Sigmoid colon (tissue), 7 donors: Measurements from ENCODE around the gene GNPDA1. TPM values are rescaled to one million over a fixed set of nuclear protein-coding genes. Genes with fewer than 3 reads are reported as not detected.

Experiments used
- DNase-seq: peaks from one replicate; pipeline ENCODE4 v3.0.0-alpha.2; 2019
- H3K27ac ChIP-seq, 4 donors: fragments of 200-600 bp; sonication (generic); one replicate each; pipeline ENCODE4 v1.5.1; 2016 to 2019; ENCODE audit warnings: mild to moderate bottlenecking in 1 of 4
- H3K27me3 ChIP-seq, 3 donors: fragments of 200-600 bp; sonication (generic); one replicate each; pipeline ENCODE4 v1.5.1; 2019; ENCODE audit warnings: mild to moderate bottlenecking in 1 of 3
- H3K36me3 ChIP-seq, 4 donors: fragments of 200-600 bp; sonication (generic); one replicate each; pipeline ENCODE4 v1.5.1; 2016 to 2019
- H3K4me1 ChIP-seq, 4 donors: fragments of 200-600 bp; sonication (generic); one replicate each; pipeline ENCODE4 v1.5.1; 2017 to 2019
- H3K4me3 ChIP-seq, 4 donors: fragments of 200-600 bp; sonication (generic); one replicate each; pipeline ENCODE4 v1.5.1; 2017 to 2019; ENCODE audit warnings: mild to moderate bottlenecking in 2 of 4, moderate library complexity in 1 of 4
- H3K9me3 ChIP-seq, 4 donors: fragments of 200-600 bp in 3 of 4; sonication (generic) in 3 of 4; one replicate each; pipeline versions ENCODE4 v1.5.1 to v1.6.1; 2013 to 2019
- CTCF ChIP-seq, 4 experiments: fragments of 450-650 bp in 3 of 4; fragments of 200-600 bp in 1 of 4; IDR thresholded peaks; one replicate each; pipeline ENCODE4 v1.5.1; 2016 to 2019; ENCODE audit warnings: antibody characterized with exemption in 4 of 4, mild to moderate bottlenecking in 3 of 4, moderate library complexity in 2 of 4
- EP300 ChIP-seq, 4 donors: sonication (generic); formaldehyde crosslinking; IDR thresholded peaks; one replicate each; pipeline ENCODE4 v1.6.1; 2017; ENCODE audit warnings: antibody characterized with exemption in 4 of 4
- POLR2A ChIP-seq, 2 donors: fragments of 450-650 bp; IDR thresholded peaks; one replicate each; pipeline ENCODE4 v1.6.1; 2016; ENCODE audit warnings: antibody characterized with exemption in 2 of 2, mild to moderate bottlenecking in 2 of 2, moderate library complexity in 2 of 2
- POLR2AphosphoS5 ChIP-seq, 4 donors: sonication (generic); formaldehyde crosslinking; IDR thresholded peaks; one replicate each; pipeline ENCODE4 v1.6.1; 2017; ENCODE audit warnings: antibody characterized with exemption in 4 of 4
- WGBS, 2 donors: extraction: QIAGEN DNeasy Blood & Tissue Kit; methylation state at CpG; one replicate each; pipeline ENCODE4 v1.1.7; 2013; 5-methylcytosine and 5-hydroxymethylcytosine counted together
- intact Hi-C: fragments of 100-400 bp; cut with DNase I; formaldehyde crosslinking; loops from one replicate; pipeline ENCODE4 v1.15.1; 2023
- polyA plus RNA-seq, 3 donors: library from polyadenylated mRNA; stranded (reverse); fragments of 200-250 nt; gene quantifications; one replicate each; pipeline ENCODE4 v1.2.3, GENCODE V29; 2013
- total RNA-seq, 4 donors: library from RNA; depleted of rRNA; stranded (reverse); fragments of >200 nt; gene quantifications; one replicate each; pipeline ENCODE4 v1.1.0, GENCODE V29; 2016
- donor health status: healthy with polysubstance abuse.
- donor health status: Bipolar disorder and iron deficiency.
- donor health status: healthy.

The GNPDA1 gene
- total and polyA plus RNA-seq, 7 donors: 18.6 to 58.1 (median 25.4) TPM

- intact Hi-C loops: no loop called here
- no peak for TF ChIP-seq CTCF (IDR thresholded peaks at IDR 0.05)
- TF ChIP-seq EP300 (IDR thresholded peaks at IDR 0.05): no peak
- TF ChIP-seq POLR2AphosphoS5 (IDR thresholded peaks at IDR 0.05): no peak
- TF ChIP-seq POLR2A (IDR thresholded peaks at IDR 0.05): no peak
- no peak overlapping the region for H3K4me3 ChIP-seq
- DNase-seq: no peak
- H3K9me3 ChIP-seq: no peaks in the 10 kb centered on the region
- H3K36me3 ChIP-seq: peaks cover 0 to 8% (median 0%) of the 10 kb centered on the region in 4 donors
- 74 to 84% methylated on average over 16 of the region's 16 CpGs for WGBS, 2 donors
- H3K4me1 ChIP-seq: peaks cover 0 to 15% (median 0%) of the 10 kb centered on the region in 4 donors
- H3K27me3 ChIP-seq: no peaks in the 10 kb centered on the region
- peak overlapping the region in 2 of 4 donors; percentile 47 to 64 for H3K27ac ChIP-seq
Measured at GRCh38 chr5:141957367-141957996, 55.3 kb downstream of the GNPDA1 start.

GRCh38 chr5:141954194-141954593, 58.6 kb downstream of the GNPDA1 start:
- intact Hi-C loops: no loop called here
- Histone ChIP-seq H3K27me3 (no peaks in the 10 kb centered on the region), H3K27ac (no peak overlapping the region), H3K4me3 (no peak overlapping the region), H3K36me3 (peaks cover 0 to 8% (median 0%) of the 10 kb centered on the region in 4 donors), H3K9me3 (no peaks in the 10 kb centered on the region), H3K4me1 (peaks cover 0 to 7% (median 0%) of the 10 kb centered on the region in 4 donors)
- no peak for DNase-seq
- TF ChIP-seq POLR2AphosphoS5 (IDR thresholded peaks at IDR 0.05) (no peak), EP300 (IDR thresholded peaks at IDR 0.05) (no peak), POLR2A (IDR thresholded peaks at IDR 0.05) (no peak)
- 91 to 95% methylated on average over 2 of the region's 2 CpGs for WGBS, 2 donors

GRCh38 chr5:141952020-141952419, 60.8 kb downstream of the GNPDA1 start:
- 67 to 87% methylated on average over 2 of the region's 2 CpGs for WGBS, 2 donors
- Histone ChIP-seq H3K4me1 (no peaks in the 10 kb centered on the region), H3K9me3 (no peaks in the 10 kb centered on the region), H3K27ac (no peak overlapping the region), H3K27me3 (no peaks in the 10 kb centered on the region), H3K4me3 (no peak overlapping the region), H3K36me3 (peaks cover 0 to 8% (median 0%) of the 10 kb centered on the region in 4 donors)
- intact Hi-C loops: no loop called here
- no peak for TF ChIP-seq POLR2AphosphoS5 (IDR thresholded peaks at IDR 0.05)
- TF ChIP-seq EP300 (IDR thresholded peaks at IDR 0.05): no peak
- TF ChIP-seq CTCF (IDR thresholded peaks at IDR 0.05): no peak
- no peak for TF ChIP-seq POLR2A (IDR thresholded peaks at IDR 0.05)
- DNase-seq: no peak

GRCh38 chr5:141951332-141951781, 61.5 kb downstream of the GNPDA1 start:
- H3K9me3 ChIP-seq: no peaks in the 10 kb centered on the region
- H3K36me3 ChIP-seq: peaks cover 0 to 7% (median 0%) of the 10 kb centered on the region in 4 donors
- DNase-seq: no peak
- no peak overlapping the region for H3K27ac ChIP-seq
- 49 to 74% methylated on average over 9 of the region's 9 CpGs for WGBS, 2 donors
- no peaks in the 10 kb centered on the region for H3K27me3 ChIP-seq
- TF ChIP-seq POLR2A (IDR thresholded peaks at IDR 0.05) (no peak), CTCF (IDR thresholded peaks at IDR 0.05) (peak in 1 of 4 experiments; percentile 12), POLR2AphosphoS5 (IDR thresholded peaks at IDR 0.05) (peak in 1 of 4 donors; percentile 10), EP300 (IDR thresholded peaks at IDR 0.05) (no peak)
- no peak overlapping the region for H3K4me3 ChIP-seq
- H3K4me1 ChIP-seq: peaks cover 0 to 1% (median 0%) of the 10 kb centered on the region in 4 donors
- intact Hi-C loops: no loop called here

Other genes starting within 250 kb of the GNPDA1 start
- gene PCDH1, start 134.6 kb downstream of the GNPDA1 start, total RNA-seq: 10 to 100 TPM in 3 of 4 donors, 1 to 10 TPM in 1; 8.6 to 19.4 (median 13.4) TPM
- 10 to 100 TPM in 2 of 3 donors, 1 to 10 TPM in 1; 9.0 to 47.2 (median 11.8) TPM for gene PCDH1, start 134.6 kb downstream of the GNPDA1 start, polyA plus RNA-seq
- 10 to 100 TPM; 47.7 to 88.3 (median 69.1) TPM for gene DELE1, start 89.2 kb downstream of the GNPDA1 start, total RNA-seq
- 10 to 100 TPM; 34.2 to 52.6 (median 41.2) TPM for gene DELE1, start 89.2 kb downstream of the GNPDA1 start, polyA plus RNA-seq
- 1 to 10 TPM in 3 of 4 donors, under 1 TPM in 1; 0.55 to 6.2 (median 2.9) TPM for gene PCDH12, start 54.8 kb downstream of the GNPDA1 start, total RNA-seq
- gene PCDH12, start 54.8 kb downstream of the GNPDA1 start, polyA plus RNA-seq: under 1 TPM; 0.23 to 0.69 (median 0.60) TPM
- 10 to 100 TPM; 30.7 to 70.1 (median 53.5) TPM for gene RNF14, start 43.9 kb downstream of the GNPDA1 start, total RNA-seq
- 10 to 100 TPM; 31.5 to 43.2 (median 42.6) TPM for gene RNF14, start 43.9 kb downstream of the GNPDA1 start, polyA plus RNA-seq
- gene NDFIP1, start 95.8 kb upstream of the GNPDA1 start, total RNA-seq: 10 to 100 TPM; 47.8 to 88.5 (median 64.0) TPM
- gene NDFIP1, start 95.8 kb upstream of the GNPDA1 start, polyA plus RNA-seq: 10 to 100 TPM; 20.3 to 34.3 (median 21.6) TPM